Stimulated activated CD4-positive, alpha-beta T cell treated with anti-CD3 and anti-CD28 coated beads, Interleukin-15, amount 100 ng/mL, for 24 hours (primary cell): ENCODE results near the gene FEZF1.

Experiments
- DNase-seq: peaks from one replicate; pipeline ENCODE4 v3.0.0-alpha.2; 2020

Gene FEZF1

GRCh38 chr7:122261442-122261841, 43.1 kb downstream of the FEZF1 start:
- no peak for DNase-seq

GRCh38 chr7:122261016-122261415, 43.5 kb downstream of the FEZF1 start:
- DNase-seq = no peak

- DNase-seq = no peak
These were observed 44.2 kb downstream of the FEZF1 start for GRCh38 chr7:122260336-122260735.

- DNase-seq = no peak
These were observed 45.6 kb downstream of the FEZF1 start for GRCh38 chr7:122258971-122259370.

GRCh38 chr7:122257056-122257455, 47.5 kb downstream of the FEZF1 start:
- DNase-seq = no peak

GRCh38 chr7:122256046-122256445, 48.5 kb downstream of the FEZF1 start:
- DNase-seq = no peak

GRCh38 chr7:122255454-122255853, 49.1 kb downstream of the FEZF1 start:
- no peak for DNase-seq
